ENCODE measurements around the gene IL22RA1. TPM values are rescaled to one million over a fixed set of nuclear protein-coding genes. Genes with fewer than 3 reads are reported as not detected.

The IL22RA1 gene
- total RNA-seq, 1 donor from 2014 or later, result not detected

DNA sequence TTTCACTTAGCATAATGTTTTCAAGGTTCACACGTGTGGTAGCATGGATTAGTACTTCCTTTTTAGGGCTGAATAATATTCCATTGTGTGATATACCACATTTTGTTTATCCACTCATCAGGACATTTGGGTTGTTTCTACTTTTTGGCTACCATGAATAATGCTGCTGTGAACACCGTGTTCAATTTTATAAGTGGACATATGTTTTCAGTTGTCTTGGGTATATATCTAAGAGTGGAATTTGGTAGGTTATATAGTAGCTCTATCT, 3.8 kb downstream of the IL22RA1 start:
- no peak for DNase-seq (ENCODE audit: low read depth in 2 of 2)

GRCh38 chr1:24138476-24139221, 4.3 kb downstream of the IL22RA1 start:
- no peak for DNase-seq (ENCODE audit: low read depth in 2 of 2)

GRCh38 chr1:24136956-24137539, 5.9 kb downstream of the IL22RA1 start:
- no peak for DNase-seq (ENCODE audit: low read depth in 2 of 2)

GRCh38 chr1:24134376-24134775, 8.6 kb downstream of the IL22RA1 start:
- no peak for DNase-seq (ENCODE audit: low read depth in 2 of 2)

DNA sequence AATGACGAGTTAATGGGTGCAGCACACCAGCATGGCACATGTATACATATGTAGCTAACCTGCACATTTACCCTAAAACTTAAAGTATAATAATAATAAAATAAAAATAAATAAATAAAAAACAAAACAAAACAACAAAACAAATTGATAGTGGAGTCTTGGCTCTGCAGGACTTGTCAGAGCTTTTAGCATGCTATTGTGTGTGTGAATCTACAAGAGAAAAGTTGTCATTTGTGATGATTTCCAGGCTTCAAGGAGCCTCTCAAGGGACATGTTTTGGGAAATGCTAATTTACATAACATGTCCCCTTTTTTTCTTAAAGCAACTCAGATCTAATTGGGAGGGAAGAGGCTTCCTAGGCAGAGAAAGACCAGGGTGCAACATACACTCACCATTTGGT, 9.1 kb downstream of the IL22RA1 start:
- no peak for DNase-seq (ENCODE audit: low read depth in 2 of 2)

DNA sequence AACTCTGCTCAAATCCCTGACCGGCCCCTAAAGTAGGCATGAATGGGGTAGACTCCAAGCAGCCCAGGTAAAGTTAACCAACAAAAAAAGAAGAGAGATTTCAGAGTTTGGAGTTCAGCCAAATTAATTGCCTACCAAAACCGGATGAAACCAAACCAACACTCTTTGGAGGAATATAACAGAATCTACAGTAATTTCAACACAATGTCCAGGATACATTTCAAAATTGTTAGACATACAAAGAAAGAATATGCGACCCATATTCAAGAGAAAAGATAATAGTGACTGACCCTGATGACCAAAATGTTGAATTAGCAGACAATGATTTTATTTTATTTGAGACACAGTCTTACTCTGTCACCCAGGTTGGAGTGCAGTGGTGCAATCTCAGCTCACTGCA, 12.6 kb downstream of the IL22RA1 start:
- no peak for DNase-seq (ENCODE audit: low read depth in 2 of 2)

DNA sequence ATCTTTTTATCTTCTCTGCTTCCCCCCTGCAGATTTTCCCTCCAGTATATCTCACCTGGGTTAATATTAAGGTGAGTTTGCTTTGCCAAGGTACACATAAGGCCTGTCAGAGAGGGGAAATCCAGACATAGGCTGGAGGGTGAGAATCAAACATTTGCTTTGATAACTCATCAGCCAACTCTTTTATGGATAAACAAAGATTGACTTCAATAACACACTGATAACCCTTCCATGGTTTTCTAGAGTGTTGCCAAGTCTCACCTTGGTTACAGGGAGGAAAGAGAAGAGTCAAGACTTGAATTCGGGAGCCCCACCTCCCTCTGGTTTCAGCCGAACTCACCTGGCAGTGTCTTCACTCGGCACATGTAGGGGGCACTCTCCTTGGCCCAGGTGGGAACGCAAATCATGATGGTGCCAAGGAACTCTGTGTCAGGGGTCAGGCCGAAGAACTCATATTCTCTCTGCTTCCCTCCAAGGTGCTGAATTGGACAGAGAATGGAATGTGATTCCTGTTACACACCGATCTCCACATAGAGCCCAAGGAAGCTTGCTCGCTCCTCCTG, 15.1 kb downstream of the IL22RA1 start:
- DNase-seq (ENCODE audit: low read depth in 2 of 2), result no peak

- DNase-seq (ENCODE audit: low read depth in 2 of 2), result no peak
These were observed 15.7 kb downstream of the IL22RA1 start for GRCh38 chr1:24127134-24127800.

- DNase-seq (ENCODE audit: low read depth in 2 of 2), result no peak
These were observed 16.3 kb downstream of the IL22RA1 start for GRCh38 chr1:24126672-24127023.

GRCh38 chr1:24126018-24126671, 16.8 kb downstream of the IL22RA1 start:
- peak; percentile 27 to 53 for DNase-seq (ENCODE audit: low read depth in 2 of 2)

GRCh38 chr1:24125456-24125855, 17.5 kb downstream of the IL22RA1 start:
- no peak for DNase-seq (ENCODE audit: low read depth in 2 of 2)

DNA sequence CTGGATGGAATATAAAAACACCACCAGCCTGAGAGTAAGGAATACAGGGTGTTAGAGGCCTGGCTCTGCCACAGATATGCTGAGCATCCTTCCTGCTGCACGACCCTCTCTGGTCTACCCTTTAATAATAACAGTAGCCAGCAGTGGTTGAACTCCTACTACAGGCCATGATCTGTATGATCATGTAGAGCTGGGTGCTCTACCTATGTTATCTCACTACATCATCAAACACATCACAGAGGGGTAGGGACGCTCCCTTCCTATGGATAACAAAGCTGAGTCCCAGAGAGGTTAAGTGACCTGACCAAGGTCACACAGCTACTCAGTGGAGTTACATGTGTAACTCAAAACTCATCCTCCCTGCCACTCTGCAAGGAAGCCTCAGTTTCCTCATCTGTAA, 18.0 kb downstream of the IL22RA1 start:
- DNase-seq (ENCODE audit: low read depth in 2 of 2), result no peak

DNA sequence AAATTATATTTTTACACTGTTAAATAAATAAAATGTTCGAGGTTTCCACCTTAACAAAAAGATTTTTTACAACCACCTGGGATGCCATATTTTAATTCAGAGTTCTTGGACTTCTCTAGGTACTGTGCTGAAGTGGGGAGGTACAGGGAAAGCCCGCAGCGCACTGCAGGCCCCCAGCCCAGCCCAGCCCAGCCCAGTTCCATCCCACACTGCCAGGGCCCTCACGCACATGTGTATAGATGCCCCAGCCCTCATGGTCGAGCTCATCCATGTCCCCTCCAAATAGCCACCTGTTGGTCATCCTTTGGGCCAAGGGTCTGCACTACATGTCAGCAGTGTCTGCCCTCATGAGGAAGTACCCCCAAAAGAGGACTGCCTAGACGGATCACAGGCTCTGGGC, 19.3 kb downstream of the IL22RA1 start:
- no peak for DNase-seq (ENCODE audit: low read depth in 2 of 2)

GRCh38 chr1:24122776-24123175, 20.2 kb downstream of the IL22RA1 start:
- no peak for DNase-seq (ENCODE audit: low read depth in 2 of 2)

DNA sequence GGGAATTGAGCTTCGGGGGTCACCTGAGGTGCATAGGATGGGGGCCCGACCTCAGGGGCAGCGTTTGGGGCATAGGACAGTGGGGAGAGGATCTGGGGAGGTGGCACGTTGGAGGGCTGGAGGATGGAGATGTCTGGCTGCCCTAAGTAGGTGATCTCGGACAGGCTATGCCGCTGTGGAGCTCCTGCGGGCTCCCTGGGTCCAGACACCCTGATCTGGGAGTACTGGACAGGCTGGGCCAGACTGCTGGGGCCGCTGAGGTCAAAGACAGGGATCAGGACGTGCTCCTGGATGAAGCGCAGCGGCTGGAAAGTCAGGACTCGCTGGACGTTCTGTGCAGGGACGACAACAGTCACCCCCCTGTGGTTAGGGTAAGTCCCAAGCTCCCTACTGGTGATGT, 21.5 kb downstream of the IL22RA1 start:
- DNase-seq (ENCODE audit: low read depth in 2 of 2), result no peak

DNA sequence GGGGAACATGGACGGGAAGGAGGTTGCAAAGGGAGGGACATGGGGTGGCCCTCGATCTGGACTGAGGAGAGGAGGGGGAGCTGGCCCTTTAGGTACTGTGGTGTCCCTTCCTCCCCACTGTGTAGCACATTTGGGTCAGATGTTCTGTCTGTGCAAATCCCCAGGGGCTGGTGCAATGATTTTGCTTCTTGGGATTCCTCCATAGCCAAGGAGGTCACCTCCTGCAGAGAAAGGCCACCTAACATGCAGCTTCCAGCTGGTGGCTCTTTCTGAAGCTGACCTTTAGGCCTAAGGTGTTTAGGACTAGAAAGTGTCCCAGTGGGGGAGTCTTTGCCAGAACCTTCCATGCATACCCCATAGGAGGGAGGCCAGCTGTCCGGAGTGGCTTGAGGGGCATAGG, 22.0 kb downstream of the IL22RA1 start:
- no peak for DNase-seq (ENCODE audit: low read depth in 2 of 2)

DNA sequence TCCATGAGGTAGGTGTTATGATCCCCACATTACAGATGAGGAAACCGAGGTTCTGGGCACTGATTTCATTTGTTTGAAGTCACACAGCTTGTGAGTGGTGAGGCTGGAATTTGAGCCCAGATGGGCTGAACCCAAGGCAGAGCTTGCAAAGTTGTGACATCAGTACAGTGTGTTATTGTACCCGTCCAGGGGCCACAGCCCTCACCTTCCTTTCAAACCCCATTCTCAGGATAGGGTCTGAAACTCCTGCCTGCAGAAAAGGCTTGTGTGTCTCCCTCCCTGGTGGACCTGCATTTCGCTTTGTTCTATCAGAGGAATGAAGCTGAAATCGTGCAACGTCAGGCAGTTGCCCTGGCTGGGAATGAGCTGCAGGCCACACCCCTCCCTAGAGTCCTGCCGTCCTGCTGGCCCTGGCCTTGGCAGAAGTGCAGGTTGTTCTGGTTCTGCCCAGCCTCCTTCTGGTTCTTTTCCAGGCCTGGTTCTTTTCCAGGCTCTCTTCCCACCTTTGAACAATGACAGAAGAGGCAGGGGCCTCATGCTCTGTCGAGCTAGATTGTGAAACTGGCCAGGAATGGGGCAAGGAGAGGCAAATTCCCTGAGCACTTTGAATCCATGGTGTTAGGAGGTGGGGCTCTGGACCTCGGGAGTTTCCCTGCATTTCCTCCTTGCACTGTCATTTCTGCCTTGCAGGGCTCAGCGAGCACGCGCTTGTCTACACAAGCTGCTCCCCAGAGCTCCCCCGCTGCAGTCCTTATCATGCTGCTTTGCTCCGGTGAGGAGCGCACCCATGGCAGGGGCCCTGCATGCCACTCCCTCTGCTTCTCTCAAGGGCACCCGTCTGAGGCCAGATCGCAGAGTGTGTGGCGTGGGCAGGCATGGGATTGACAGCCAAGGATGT, 22.8 kb downstream of the IL22RA1 start:
- peak in 1 of 2 donors; percentile 35 for DNase-seq (ENCODE audit: low read depth in 2 of 2)

DNA sequence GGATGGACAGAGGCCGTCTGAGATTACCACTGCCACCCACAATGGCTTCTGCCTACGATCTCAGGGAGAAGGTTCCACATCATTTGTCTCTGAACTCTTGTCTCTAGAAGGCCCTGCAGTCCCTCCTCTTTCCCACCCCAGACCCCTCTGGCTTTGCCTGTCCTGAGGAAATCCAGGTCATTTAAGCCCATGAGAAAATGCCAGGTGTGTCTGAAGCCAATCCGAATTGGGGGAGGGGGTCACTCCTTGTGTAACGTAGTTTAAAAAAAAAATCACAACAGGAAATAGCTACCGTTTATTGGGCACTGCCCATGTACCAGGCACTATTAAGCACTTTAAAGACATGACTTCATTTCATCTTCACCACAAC, 23.5 kb downstream of the IL22RA1 start:
- DNase-seq (ENCODE audit: low read depth in 2 of 2), result no peak

GRCh38 chr1:24118410-24119242, 24.3 kb downstream of the IL22RA1 start:
- DNase-seq (ENCODE audit: low read depth in 2 of 2), result no peak

- DNase-seq (ENCODE audit: low read depth in 2 of 2), result no peak
These were observed 25.1 kb downstream of the IL22RA1 start for GRCh38 chr1:24117722-24118409.

Measured in lung microvascular endothelial cell (primary cell).